HG03439 (cell line): ENCODE data around the gene NCF2.
"Not testable (repeated sequence)": the region's sequence is repeated elsewhere in the genome, so short reads cannot be mapped to it uniquely, and the experiment has no call there.

ENCODE experiments used
- ATAC-seq: cut with Tn5 transposase; IDR thresholded peaks from one replicate; pipeline ENCODE4 v1.9.1; 2021; ENCODE audit warnings: mild to moderate bottlenecking, moderate library complexity; ENCODE audit not compliant: unreplicated experiment

Gene NCF2, protein sequence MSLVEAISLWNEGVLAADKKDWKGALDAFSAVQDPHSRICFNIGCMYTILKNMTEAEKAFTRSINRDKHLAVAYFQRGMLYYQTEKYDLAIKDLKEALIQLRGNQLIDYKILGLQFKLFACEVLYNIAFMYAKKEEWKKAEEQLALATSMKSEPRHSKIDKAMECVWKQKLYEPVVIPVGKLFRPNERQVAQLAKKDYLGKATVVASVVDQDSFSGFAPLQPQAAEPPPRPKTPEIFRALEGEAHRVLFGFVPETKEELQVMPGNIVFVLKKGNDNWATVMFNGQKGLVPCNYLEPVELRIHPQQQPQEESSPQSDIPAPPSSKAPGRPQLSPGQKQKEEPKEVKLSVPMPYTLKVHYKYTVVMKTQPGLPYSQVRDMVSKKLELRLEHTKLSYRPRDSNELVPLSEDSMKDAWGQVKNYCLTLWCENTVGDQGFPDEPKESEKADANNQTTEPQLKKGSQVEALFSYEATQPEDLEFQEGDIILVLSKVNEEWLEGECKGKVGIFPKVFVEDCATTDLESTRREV

GRCh38 chr1:183590244-183591191 lies at the start of gene NCF2:
NCF2 (minus strand) TSS chr1:183590459; CDS start chr1:183590329, 130 bp downstream.
- ATAC-seq, result peak; percentile 87

DNA sequence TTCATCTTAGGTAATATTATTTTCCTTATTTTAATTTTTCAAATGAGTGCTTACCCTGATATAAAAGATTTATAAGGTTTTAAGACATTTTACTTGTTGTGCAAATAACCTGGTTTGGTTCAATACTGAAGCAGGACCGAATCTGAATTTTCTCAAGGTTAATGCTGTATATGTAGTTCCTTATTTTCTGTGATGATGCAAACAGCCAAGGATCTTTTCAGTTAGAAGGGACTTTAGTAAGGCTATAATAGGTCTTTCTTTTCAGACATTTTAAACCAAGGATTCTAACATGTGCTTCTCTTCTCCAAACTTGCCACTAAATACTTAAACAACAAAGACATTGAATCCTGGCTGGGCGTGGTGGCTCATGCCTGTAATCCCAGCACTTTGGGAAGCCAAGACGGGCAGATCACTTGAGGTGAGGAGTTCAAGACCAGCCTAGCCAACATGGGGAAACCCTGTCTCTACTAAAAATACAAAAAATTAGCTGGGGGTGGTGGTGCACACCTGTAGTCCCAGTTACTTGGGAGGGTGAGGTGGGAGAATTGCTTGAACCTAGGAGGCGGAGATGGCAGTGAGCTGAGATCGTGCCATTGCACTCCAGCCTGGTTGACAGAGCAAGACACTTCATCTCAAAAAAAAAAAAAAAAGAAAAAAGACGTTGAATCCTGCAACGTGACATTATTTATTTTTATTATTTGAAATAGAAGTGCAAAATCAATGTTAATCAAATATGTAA lies 48.6 kb upstream of the NCF2 start:
- no peak for ATAC-seq

DNA sequence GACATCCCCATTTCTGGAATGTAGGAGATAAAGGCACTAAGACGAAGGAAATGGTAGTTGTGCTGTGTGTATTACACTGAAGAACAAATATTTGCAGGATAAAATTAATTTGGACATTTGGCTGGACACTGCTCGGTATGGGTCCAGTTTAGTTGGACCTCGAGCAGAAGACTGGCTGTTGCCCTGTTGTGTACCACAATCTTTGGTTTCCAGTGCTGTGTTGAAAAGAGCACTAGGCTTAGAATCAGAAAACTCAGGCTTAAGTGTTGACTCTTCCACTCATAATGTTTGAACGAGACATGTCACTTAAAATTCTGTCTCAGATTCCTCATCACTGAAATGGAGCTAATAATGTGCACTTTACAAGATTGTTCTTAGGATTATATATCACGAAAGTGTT lies 46.5 kb upstream of the NCF2 start:
- no peak for ATAC-seq

GRCh38 chr1:183636334-183636682 lies 46.0 kb upstream of the NCF2 start:
- no peak for ATAC-seq

DNA sequence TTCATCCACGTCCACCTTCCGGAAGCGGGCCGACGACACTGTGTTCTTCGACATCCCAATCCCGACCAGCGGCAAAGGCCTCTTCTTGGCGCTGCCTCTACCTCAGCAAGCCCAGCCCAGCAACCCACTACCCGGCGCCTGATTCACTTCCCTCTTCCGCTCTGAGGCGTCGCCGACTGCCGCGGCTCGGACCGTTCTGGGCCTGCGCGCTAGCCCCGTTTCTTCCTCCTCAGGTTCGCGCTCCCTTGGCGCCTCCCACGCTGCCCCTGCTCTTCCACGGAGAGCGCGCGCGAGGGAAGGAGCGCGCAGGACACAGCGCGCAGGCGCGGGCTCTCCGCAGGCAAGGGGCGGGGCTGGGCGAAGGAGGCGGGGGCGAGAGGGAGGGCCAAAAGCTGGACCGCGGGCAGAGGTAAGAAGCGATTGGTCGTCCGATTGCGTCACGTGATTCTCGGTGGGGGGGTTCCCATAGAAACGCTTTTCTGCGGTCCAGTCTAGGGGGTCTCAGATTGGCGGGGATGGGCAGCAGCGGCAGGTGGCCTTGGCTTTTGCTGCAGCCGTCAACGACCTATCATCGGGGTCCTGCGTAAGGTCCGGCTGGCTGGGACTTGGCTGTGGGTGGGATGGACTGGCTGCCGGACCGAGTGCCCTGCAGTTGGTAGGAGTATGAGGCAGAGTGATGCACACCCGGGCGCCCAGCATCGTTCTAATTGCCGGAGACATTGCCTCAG lies 45.5 kb upstream of the NCF2 start, which contains the start of gene ARPC5:
TSS of gene ARPC5 (minus strand) at position 178 of the 728 bp plus-strand sequence. CDS start at position 54, 124 bp downstream.
- peak; percentile 89 for ATAC-seq

GRCh38 chr1:183635099-183635605 lies 44.9 kb upstream of the NCF2 start:
- ATAC-seq, result peak; percentile 2

GRCh38 chr1:183634429-183635065 lies 44.3 kb upstream of the NCF2 start:
- ATAC-seq, result no peak

DNA sequence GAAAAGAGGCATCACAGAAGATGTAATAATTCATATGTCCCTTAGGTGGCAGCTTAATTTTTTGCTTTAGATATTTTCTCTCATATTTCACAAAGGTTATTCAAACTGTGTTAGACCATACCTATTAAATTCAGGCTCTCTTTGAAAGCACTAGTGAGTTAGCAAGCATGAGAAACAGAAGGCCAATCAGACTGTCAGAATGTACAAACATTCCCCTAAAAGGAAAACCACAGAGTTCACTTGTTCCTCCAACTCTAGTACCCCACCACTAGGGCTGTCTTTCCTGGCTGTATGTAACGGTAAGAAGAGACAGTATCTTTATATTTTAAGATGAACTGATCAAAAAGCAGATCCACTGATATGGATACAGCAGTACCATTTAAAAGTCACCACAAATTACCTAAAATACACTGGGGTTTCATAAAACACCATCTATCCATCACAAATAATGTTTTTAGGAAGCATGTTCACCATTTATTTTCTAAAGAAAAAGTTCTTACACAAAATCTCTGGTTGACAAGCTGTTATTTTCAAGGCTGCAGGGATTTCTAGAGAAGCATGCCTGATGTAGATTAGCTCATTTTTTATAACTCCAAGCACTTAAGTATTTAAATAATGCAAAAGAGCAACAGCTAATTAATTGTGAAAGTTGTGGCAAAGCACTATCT lies 43.6 kb upstream of the NCF2 start:
- ATAC-seq, result peak; percentile 32

DNA sequence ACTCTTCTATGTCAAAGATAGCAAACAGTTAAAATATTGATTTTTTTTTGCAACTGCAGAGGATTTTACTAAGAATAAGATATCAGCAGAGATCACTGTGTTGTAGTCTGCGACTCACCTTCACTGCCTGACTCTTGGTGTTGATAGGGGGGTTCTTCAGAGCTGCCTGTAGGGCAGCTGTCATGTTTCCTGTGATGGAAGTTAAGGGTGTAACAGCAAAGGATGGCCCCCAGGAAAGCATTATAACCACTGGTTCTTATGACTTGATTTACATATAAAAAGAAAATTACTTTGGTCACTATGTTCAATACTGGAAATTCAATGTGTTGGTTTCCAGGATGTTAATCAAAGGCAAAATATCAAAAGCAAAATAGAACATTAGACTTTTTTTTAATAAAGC lies 42.7 kb upstream of the NCF2 start:
- ATAC-seq, result no peak

GRCh38 chr1:183632114-183632513 lies 41.9 kb upstream of the NCF2 start:
- no peak for ATAC-seq

DNA sequence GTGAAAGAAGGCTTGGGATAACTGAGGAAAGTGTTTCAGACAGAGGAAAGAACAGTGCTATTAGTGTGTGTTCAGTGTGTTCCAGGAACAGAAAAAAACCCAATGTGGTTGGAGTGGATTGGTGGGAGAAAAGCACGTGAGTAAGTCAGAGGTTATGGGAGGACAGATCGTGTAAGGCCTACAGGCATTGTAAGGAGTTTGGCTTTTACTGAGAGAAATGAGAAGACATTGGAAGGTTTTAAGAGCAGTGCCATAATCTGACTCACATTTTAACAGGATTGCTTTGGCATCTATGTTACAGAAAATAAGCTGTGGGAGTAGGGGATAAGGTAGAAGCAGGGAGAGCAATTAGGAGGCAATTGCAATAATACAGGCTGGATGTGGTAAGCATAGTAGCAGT lies 40.5 kb upstream of the NCF2 start:
- no peak for ATAC-seq

DNA sequence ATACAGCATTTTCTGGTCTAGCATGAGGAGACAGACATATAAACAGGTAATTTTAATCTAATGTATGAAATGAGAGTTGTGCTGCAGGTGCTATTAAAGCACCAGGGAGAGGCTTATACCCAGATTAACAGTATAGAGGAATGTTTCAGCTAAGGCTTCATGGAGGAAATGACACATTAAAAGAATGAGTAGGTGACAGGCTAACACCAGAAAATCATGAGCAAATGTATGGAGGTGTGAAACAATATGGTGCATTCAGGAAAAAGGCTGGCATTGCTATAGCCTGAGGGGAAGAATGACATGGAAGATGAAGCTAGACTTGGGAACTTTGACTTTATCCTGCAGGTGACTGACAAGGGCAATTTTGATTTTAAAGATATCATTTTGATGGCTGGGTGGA lies 38.3 kb upstream of the NCF2 start:
- ATAC-seq, result no peak

- not testable (repeated sequence) for ATAC-seq
Measured at GRCh38 chr1:183626236-183626635, 36.0 kb upstream of the NCF2 start.

- no peak for ATAC-seq
Measured at GRCh38 chr1:183622884-183623785, 32.9 kb upstream of the NCF2 start.

DNA sequence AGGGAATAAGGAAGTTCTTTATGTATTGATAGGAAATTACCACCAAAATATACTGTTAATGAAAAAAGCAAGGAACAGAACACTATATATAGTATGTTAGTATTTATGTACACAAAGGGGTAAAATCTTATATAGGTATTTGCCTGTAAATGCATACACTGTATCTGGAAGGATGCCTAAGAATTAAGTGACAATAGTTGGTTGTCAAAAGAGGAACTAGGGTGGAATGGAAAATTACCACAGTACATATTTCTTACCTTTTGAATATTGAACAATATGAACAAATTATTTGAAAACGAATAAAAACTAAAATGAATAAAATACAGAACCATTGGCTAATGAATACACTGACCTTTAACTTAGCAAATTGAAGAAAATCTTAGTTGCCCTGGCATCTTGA lies 31.8 kb upstream of the NCF2 start:
- no peak for ATAC-seq

DNA sequence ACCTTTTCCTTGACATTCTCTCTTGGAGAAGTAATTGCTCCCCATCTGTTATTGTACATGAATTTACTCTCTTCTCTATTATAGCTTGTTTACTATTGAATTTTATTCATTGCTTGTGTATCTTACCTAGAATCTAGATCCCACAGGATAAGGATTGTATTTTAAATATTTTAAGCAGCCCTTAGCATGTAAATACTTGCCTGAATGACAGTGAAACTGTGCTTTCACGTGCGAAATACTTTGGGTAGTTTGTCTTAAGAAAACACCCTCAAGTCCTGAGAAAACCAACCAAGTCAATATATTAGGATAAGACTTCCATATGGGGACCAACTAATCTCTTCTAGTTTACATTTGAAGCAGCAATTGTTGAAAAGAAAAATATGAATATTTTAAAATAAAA lies 30.1 kb upstream of the NCF2 start:
- ATAC-seq, result no peak

DNA sequence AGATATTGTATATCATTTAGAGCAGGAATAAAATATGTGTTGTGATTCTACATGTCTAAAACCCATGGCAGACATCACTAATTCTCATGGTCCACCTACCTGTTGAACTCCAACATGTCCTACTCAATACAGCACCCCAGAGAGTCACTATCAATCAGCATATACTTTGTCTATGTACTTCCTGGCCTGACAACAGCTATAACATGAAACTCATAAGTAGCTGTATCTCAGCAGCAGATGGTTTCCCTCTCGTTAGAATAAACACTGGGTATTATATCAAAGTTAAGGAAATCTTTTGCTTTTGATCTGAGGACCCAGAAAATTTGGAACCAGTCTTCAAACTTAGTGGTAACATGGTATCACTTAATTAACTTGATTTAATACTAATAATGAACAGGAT lies 29.5 kb upstream of the NCF2 start:
- no peak for ATAC-seq

DNA sequence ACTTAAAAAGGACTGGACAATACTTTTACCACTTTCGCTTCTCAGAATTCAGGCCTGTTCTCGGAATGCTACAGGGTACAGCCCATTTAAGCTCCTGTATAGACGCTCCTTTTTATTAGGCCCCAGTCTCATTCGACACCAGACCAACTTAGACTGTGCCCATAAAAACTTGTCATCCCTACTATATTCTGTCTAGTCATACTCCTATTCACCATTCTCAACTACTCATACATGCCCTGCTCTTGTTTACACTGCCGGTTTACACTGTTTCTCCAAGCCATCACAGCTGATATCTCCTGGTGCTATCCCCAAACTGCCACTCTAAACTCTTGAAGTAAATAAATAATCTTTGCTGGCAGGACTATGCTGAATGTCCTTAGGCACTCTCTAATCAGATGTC lies 27.9 kb upstream of the NCF2 start:
- not testable (repeated sequence) for ATAC-seq
